ENCODE data around the gene TBPL2.

GRCh38 chr14:55488204-55488603 is 47.8 kb upstream of the TBPL2 start:
- TF ChIP-seq CTCF (IDR thresholded peaks at IDR 0.05; ENCODE audit: insufficient read depth, low read length) (no peak), GABPA (IDR thresholded peaks at IDR 0.05; ENCODE audit: low read depth) (no peak), POLR2AphosphoS5 (IDR thresholded peaks at IDR 0.05; ENCODE audit: low read depth) (no peak), SPI1 (IDR thresholded peaks at IDR 0.05; ENCODE audit: borderline replicate concordance, low read depth) (no peak)
